HG02943 (cell line): ENCODE results near the gene RNFT2.

Experiments
- ATAC-seq: cut with Tn5 transposase; IDR thresholded peaks from one replicate; pipeline ENCODE4 v1.9.1; 2021; ENCODE audit warnings: mild to moderate bottlenecking, low read depth, moderate library complexity; ENCODE audit not compliant: unreplicated experiment

The RNFT2 gene

GRCh38 chr12:116867523-116867922, 129.4 kb downstream of the RNFT2 start:
- ATAC-seq, result no peak

GRCh38 chr12:116870306-116870705, 132.2 kb downstream of the RNFT2 start:
- ATAC-seq, result no peak

GRCh38 chr12:116874324-116874995, 136.3 kb downstream of the RNFT2 start:
- ATAC-seq, result no peak

GRCh38 chr12:116876151-116876869, 138.2 kb downstream of the RNFT2 start:
- no peak for ATAC-seq

GRCh38 chr12:116878567-116879508, 140.7 kb downstream of the RNFT2 start:
- ATAC-seq, result no peak

GRCh38 chr12:116879509-116880212, 141.5 kb downstream of the RNFT2 start:
- no peak for ATAC-seq

GRCh38 chr12:116880213-116880816, 142.2 kb downstream of the RNFT2 start:
- ATAC-seq, result no peak

- ATAC-seq, result no peak
Observed at GRCh38 chr12:116880817-116881324, 142.8 kb downstream of the RNFT2 start.

- no peak for ATAC-seq
Observed at GRCh38 chr12:116881325-116881876, 143.3 kb downstream of the RNFT2 start, which contains the start of gene HRK. Gene HRK, minus strand, starts transcription at chr12:116881441. Its CDS starts 134 bp downstream, at chr12:116881307.

GRCh38 chr12:116881877-116882507, 143.9 kb downstream of the RNFT2 start:
- ATAC-seq, result no peak

- no peak for ATAC-seq
Observed at GRCh38 chr12:116882742-116883141, 144.6 kb downstream of the RNFT2 start.

- ATAC-seq, result no peak
Observed at GRCh38 chr12:116884871-116885270, 146.8 kb downstream of the RNFT2 start.

GRCh38 chr12:116885491-116885890, 147.4 kb downstream of the RNFT2 start:
- ATAC-seq, result no peak

- ATAC-seq, result no peak
Observed at GRCh38 chr12:116887244-116887643, 149.1 kb downstream of the RNFT2 start.

GRCh38 chr12:116887897-116888296, 149.8 kb downstream of the RNFT2 start:
- no peak for ATAC-seq

GRCh38 chr12:116890330-116890729, 152.2 kb downstream of the RNFT2 start:
- no peak for ATAC-seq

GRCh38 chr12:116891019-116891418, 152.9 kb downstream of the RNFT2 start:
- no peak for ATAC-seq

GRCh38 chr12:116892349-116893140, 154.4 kb downstream of the RNFT2 start:
- no peak for ATAC-seq
